SK-N-DZ (cell line): ENCODE data around the gene TTLL4.

Experiments used
- DNase-seq: peaks from one replicate; pipeline ENCODE4 v3.0.0-alpha.2; 2015; ENCODE audit warnings: low spot score

TTLL4 gene

GRCh38 chr2:218711550-218711929, 905 bp downstream of the TTLL4 start:
- no peak for DNase-seq

GRCh38 chr2:218713922-218714321, 3.3 kb downstream of the TTLL4 start:
- DNase-seq: no peak

- DNase-seq: no peak
These were observed 5.4 kb downstream of the TTLL4 start for GRCh38 chr2:218716070-218716469.

- DNase-seq: no peak
These were observed 6.6 kb downstream of the TTLL4 start for GRCh38 chr2:218717262-218717661.

- no peak for DNase-seq
These were observed 7.4 kb downstream of the TTLL4 start for GRCh38 chr2:218718058-218718457.

GRCh38 chr2:218719457-218719856, 8.8 kb downstream of the TTLL4 start:
- no peak for DNase-seq

GRCh38 chr2:218720048-218721041, 9.7 kb downstream of the TTLL4 start:
- DNase-seq: no peak

GRCh38 chr2:218721488-218721887, 10.9 kb downstream of the TTLL4 start:
- peak; percentile 42 for DNase-seq

- DNase-seq: no peak
These were observed 11.3 kb downstream of the TTLL4 start for GRCh38 chr2:218721934-218722333.

GRCh38 chr2:218722419-218722818, 11.8 kb downstream of the TTLL4 start:
- no peak for DNase-seq

- DNase-seq: no peak
These were observed 12.5 kb downstream of the TTLL4 start for GRCh38 chr2:218722876-218723785.

- no peak for DNase-seq
These were observed 15.5 kb downstream of the TTLL4 start for GRCh38 chr2:218726004-218726574.

GRCh38 chr2:218727502-218728165, 17.0 kb downstream of the TTLL4 start:
- DNase-seq: no peak

GRCh38 chr2:218729640-218730039, 19.0 kb downstream of the TTLL4 start:
- no peak for DNase-seq

GRCh38 chr2:218732052-218732760, 21.6 kb downstream of the TTLL4 start:
- no peak for DNase-seq

- no peak for DNase-seq
These were observed 22.1 kb downstream of the TTLL4 start for GRCh38 chr2:218732761-218733158.

- DNase-seq: no peak
These were observed 22.8 kb downstream of the TTLL4 start for GRCh38 chr2:218733171-218734021.

GRCh38 chr2:218734190-218734975, 23.7 kb downstream of the TTLL4 start:
- no peak for DNase-seq

- DNase-seq: no peak
These were observed 25.9 kb downstream of the TTLL4 start for GRCh38 chr2:218736531-218736930.
